Measurements from ENCODE around the gene FBXO31. TPM values are rescaled to one million over a fixed set of nuclear protein-coding genes. Genes with fewer than 3 reads are reported as not detected.
A peak's percentile ranks its signal among the peaks of the same experiment; 100 is the strongest.

Gene FBXO31
- total and polyA plus RNA-seq, 2 of the 13 experiments (the other 11 are each of a cell fraction or from before 2014, with no cell fraction given): 92.4 to 101 TPM

- TF ChIP-seq POLR2A (IDR thresholded peaks at IDR 0.05; ENCODE audit: insufficient read depth in 1 of 2, low read depth in 2 of 2, low read length in 2 of 2) (peak in 1 of 2 experiments; percentile 30; a peak in 1 of 4 replicates), NFYC (CRISPR knock-in tag; IDR thresholded peaks at IDR 0.05) (no peak), ZNF18 (CRISPR knock-in tag; IDR thresholded peaks at IDR 0.05; ENCODE audit: insufficient replicate concordance) (no peak), MIER2 (CRISPR knock-in tag; IDR thresholded peaks at IDR 0.05) (no peak), MAFF (IDR thresholded peaks at IDR 0.05; ENCODE audit: low read depth, low read length) (no peak), ZNF597 (CRISPR knock-in tag; IDR thresholded peaks at IDR 0.05) (no peak), ZNF605 (CRISPR knock-in tag; IDR thresholded peaks at IDR 0.05) (no peak), YEATS4 (CRISPR knock-in tag; IDR thresholded peaks at IDR 0.05; ENCODE audit: borderline replicate concordance) (no peak), KLF16 (CRISPR knock-in tag; IDR thresholded peaks at IDR 0.05) (no peak), AGO2 (optimal IDR thresholded peaks at IDR 0.05; ENCODE audit: low read depth, low read length) (peak; percentile 77), KLF11 (CRISPR knock-in tag; IDR thresholded peaks at IDR 0.05) (no peak), CHD2 (IDR thresholded peaks at IDR 0.05; ENCODE audit: low read depth, low read length) (no peak), ZKSCAN1 (IDR thresholded peaks at IDR 0.05; ENCODE audit: low read length) (no peak), MAFK (conservative IDR thresholded peaks at IDR 0.05 in 1 of 2, IDR thresholded peaks at IDR 0.05 in 1 of 2; ENCODE audit: low read length in 2 of 2) (no peak)
- TF ChIP-seq, protein P1, sequence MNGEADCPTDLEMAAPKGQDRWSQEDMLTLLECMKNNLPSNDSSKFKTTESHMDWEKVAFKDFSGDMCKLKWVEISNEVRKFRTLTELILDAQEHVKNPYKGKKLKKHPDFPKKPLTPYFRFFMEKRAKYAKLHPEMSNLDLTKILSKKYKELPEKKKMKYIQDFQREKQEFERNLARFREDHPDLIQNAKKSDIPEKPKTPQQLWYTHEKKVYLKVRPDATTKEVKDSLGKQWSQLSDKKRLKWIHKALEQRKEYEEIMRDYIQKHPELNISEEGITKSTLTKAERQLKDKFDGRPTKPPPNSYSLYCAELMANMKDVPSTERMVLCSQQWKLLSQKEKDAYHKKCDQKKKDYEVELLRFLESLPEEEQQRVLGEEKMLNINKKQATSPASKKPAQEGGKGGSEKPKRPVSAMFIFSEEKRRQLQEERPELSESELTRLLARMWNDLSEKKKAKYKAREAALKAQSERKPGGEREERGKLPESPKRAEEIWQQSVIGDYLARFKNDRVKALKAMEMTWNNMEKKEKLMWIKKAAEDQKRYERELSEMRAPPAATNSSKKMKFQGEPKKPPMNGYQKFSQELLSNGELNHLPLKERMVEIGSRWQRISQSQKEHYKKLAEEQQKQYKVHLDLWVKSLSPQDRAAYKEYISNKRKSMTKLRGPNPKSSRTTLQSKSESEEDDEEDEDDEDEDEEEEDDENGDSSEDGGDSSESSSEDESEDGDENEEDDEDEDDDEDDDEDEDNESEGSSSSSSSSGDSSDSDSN (CRISPR knock-in tag; IDR thresholded peaks at IDR 0.05): no peak
- TF ChIP-seq, protein P2, sequence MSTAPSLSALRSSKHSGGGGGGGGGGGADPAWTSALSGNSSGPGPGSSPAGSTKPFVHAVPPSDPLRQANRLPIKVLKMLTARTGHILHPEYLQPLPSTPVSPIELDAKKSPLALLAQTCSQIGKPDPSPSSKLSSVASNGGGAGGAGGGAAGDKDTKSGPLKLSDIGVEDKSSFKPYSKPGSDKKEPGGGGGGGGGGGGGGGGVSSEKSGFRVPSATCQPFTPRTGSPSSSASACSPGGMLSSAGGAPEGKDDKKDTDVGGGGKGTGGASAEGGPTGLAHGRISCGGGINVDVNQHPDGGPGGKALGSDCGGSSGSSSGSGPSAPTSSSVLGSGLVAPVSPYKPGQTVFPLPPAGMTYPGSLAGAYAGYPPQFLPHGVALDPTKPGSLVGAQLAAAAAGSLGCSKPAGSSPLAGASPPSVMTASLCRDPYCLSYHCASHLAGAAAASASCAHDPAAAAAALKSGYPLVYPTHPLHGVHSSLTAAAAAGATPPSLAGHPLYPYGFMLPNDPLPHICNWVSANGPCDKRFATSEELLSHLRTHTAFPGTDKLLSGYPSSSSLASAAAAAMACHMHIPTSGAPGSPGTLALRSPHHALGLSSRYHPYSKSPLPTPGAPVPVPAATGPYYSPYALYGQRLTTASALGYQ (CRISPR knock-in tag; IDR thresholded peaks at IDR 0.05): no peak
- TF ChIP-seq, protein P3, sequence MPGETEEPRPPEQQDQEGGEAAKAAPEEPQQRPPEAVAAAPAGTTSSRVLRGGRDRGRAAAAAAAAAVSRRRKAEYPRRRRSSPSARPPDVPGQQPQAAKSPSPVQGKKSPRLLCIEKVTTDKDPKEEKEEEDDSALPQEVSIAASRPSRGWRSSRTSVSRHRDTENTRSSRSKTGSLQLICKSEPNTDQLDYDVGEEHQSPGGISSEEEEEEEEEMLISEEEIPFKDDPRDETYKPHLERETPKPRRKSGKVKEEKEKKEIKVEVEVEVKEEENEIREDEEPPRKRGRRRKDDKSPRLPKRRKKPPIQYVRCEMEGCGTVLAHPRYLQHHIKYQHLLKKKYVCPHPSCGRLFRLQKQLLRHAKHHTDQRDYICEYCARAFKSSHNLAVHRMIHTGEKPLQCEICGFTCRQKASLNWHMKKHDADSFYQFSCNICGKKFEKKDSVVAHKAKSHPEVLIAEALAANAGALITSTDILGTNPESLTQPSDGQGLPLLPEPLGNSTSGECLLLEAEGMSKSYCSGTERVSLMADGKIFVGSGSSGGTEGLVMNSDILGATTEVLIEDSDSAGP (CRISPR knock-in tag; IDR thresholded peaks at IDR 0.05; ENCODE audit: borderline replicate concordance): 0 out of 2 replicates have a peak, but pooled peaks have one; percentile 13
- TF ChIP-seq, protein P4, sequence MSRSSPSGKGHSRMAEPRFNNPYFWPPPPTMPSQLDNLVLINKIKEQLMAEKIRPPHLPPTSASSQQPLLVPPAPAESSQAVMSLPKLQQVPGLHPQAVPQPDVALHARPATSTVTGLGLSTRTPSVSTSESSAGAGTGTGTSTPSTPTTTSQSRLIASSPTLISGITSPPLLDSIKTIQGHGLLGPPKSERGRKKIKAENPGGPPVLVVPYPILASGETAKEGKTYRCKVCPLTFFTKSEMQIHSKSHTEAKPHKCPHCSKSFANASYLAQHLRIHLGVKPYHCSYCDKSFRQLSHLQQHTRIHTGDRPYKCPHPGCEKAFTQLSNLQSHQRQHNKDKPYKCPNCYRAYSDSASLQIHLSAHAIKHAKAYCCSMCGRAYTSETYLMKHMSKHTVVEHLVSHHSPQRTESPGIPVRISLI (CRISPR knock-in tag; IDR thresholded peaks at IDR 0.05; ENCODE audit: borderline replicate concordance): no peak
Observed at GRCh38 chr16:87352818-87353217, 30.8 kb downstream of the FBXO31 start (continued).

All from HepG2 (cell line).